Hematopoietic multipotent progenitor cell treated with erythropoietin and hydrocortisone succinate and interleukin-3 and kit ligand, for 6 days (in vitro differentiated cells): ENCODE measurements around the gene MORC3.
A peak's percentile ranks its signal among the peaks of the same experiment; 100 is the strongest.
"Not testable (repeated sequence)": the region's sequence is repeated elsewhere in the genome, so short reads cannot be mapped to it uniquely, and the experiment has no call there.

ENCODE experiments used
- DNase-seq: peaks from one replicate; pipeline ENCODE4 v3.0.0-alpha.2; 2015

MORC3 gene

GRCh38 chr21:36325373-36326010 lies 5.5 kb downstream of the MORC3 start:
- no peak for DNase-seq

DNA sequence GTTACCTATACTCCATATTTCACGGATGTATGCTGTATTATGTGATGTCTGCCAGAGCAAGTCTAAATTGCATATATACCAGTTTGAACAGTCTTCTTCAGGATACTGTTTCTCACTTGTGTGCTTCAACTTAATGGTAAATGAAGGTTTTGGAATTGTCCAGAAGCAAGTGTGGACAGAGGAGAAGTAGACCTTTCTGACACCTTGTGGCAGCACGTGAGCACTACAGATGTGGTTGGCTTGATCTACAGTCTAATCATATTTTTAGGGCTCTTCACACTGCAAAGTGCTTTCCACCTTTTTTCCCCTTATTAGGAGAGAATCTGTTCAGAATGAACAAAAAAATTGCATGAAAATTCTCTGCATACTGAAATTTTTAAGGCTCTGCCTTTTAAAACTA lies 10.9 kb downstream of the MORC3 start:
- DNase-seq, result peak; percentile 88

DNA sequence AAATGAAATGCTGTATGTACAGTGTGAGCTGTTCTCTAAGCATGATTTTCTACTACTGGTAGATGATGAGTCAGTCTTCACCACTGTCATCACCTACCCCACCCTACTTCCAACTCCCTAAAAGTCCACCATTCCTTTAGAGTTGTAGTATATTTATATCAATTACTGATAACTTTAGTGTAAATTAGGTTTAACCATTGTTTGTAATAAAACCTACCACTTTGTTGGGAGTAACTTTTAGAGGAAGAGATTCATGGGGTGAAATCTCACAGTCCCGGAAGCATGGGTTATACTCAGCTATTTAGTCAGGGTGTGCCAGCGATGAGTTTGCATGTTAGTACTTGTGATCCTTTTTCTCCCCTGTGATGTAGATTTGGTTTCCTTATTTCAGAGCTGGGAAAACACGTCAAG lies 17.1 kb downstream of the MORC3 start:
- no peak for DNase-seq

DNA sequence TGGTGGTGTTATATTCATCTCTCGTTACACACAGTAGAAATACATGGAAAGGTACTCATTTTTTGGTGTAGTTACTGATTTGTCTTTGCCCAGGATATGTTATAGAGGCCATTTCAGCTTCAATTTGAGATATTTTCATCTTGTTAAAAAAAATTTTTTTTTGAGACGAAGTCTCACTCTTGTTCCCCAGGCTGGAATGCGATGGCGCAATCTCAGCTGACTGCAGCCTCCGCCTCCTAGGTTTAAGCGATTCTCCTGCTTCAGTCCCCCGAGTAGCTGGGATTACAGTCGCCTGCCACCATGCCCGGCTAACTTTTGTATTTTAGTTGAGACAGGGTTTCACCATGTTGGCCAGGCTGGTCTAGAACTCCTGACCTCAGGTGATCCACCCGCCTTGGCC lies 19.0 kb downstream of the MORC3 start:
- DNase-seq, result no peak

- not testable (repeated sequence) for DNase-seq
Observed at GRCh38 chr21:36342581-36342980, 22.6 kb downstream of the MORC3 start.

DNA sequence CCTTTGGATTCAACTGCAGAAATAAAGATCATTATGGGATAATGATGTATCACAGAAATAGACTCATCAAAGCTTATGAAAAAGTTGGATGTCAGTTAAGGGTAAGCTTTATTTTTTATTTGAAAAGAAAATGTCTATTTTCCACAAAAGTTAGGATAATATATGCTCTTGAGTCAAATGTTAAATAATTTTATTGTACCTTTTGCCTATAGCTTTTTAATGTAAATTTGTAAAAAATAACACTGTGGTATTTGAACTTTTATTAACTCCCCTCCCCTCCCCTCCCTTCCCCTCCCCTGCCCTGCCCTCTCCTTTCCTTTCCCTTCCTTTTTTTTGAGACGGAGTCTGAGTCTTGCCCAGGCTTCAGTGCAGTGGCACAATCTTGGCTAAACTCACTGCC lies 24.9 kb downstream of the MORC3 start:
- no peak for DNase-seq

DNA sequence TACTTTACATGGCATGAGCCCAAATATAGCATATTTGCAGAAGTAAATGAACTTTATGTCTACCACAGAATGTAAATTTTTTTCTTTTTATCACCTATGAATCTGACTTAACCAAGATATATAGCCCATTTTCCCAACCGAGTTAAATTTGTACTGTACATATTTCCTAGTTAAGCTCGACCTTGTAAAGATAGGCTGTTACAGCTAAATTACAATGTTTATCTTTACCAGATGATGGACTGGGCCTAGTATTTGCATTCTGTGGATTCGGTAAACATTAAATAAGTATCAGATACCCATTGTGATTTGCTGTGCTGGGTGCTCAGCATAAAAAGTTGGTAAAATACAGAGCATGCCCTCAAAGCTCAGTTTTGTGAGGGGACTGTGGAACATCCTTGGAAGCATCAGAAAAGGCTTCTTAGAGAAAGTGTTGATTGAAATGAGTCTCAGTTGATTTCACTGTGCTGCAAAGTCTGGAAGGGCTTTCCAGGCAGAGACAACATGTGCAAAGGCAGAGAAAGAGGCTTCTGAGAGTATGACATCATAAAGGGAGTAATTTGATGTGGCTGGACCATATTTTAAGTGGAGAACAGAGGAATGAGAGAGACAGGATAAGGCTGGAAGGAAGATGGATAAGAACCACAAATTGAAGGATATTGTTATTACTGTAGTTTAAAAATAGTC lies 27.4 kb downstream of the MORC3 start:
- DNase-seq, result no peak

DNA sequence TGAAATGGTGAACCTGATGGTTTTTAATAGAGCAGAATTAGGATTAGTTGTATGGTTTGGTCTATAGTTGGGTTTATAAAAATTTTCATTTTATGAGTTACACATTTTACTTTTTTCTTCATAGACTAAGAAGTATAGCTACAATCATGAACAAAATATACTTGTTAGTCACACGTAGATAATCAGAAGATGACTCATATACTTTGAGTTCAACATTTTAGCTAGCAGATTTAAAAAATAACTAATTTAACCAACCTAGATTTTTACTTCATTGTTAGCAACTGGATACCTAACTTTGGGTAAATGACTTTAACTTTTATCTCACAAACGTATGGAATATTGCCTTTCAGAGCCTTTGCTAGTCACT lies 27.9 kb downstream of the MORC3 start:
- no peak for DNase-seq

DNA sequence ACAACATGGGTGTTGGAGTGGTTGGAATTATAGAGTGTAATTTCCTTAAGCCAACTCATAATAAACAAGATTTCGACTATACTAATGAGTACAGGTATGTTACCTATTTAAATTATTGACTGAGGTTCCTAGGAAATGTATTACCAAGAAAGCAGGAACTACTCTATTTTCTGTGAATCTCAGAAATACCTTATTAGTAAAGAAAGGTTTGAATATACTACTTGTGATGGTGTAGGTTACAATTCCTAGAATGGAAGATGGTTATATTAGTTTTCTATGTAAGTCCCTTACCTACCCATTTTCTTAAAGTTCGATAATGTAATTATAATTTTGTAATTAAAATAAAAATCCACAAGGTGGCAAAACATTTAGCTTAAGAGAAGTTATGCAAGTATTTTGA lies 29.3 kb downstream of the MORC3 start:
- no peak for DNase-seq

GRCh38 chr21:36350282-36350910 lies 30.4 kb downstream of the MORC3 start:
- no peak for DNase-seq

- DNase-seq, result no peak
Observed at GRCh38 chr21:36354918-36355680, 35.1 kb downstream of the MORC3 start.

DNA sequence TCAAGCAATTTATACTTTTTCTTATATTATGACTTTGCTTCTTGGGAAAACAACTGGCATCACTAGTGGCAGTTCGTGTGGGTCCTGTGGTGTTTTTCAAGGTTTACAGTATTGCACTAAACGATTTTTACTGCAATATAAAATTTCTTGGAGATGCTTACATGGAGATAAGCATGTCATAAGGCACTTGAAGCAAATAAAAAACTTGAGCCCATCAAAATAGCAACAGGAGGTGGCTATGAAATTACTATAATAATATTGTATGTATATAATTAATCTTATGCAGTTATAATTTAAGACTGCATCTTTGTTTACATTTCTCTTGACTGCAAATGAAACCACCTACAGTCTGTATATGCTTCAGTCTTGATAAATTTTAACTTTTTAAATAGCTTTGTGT lies 35.9 kb downstream of the MORC3 start:
- no peak for DNase-seq

DNA sequence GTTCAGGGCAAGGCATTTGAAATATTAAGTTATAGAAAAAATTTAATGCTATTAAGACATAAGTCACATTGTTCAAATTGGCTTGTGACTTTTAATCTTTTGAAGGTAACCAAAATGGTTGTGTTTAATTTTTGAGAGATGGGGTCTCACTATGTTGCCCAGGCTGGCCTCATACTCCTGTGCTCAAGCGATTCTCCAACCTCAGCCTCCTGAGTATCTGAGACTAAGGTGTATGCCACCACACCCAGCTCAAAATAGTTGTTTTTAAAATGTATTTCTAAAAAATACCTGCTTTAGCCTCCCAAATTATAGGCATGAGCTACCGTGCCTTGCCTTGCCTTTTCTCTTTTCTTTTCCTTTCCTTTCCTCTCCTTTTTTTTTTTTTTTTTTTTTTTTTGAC lies 39.2 kb downstream of the MORC3 start:
- DNase-seq, result no peak

GRCh38 chr21:36369064-36369685 lies 49.2 kb downstream of the MORC3 start:
- no peak for DNase-seq

DNA sequence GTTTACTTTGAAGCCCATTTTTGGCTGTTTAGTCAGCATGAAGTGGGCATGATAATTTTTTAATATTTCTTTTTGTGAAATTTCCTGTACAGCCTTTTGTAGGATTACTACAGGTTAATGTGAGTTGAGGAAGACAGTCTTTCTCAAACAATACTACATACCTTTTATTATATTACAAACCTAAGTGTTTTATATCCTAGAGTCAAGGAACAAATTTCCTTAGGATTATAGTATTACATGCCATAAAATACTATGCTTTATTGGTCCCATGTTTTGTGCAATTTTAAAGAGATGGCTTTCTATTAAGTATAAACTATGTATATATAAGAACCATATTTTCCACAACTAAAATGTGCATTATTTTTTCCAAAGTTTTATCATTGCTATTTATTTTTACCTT lies 56.0 kb downstream of the MORC3 start:
- no peak for DNase-seq

- DNase-seq, result no peak
Observed at GRCh38 chr21:36377391-36377842, 57.4 kb downstream of the MORC3 start.

GRCh38 chr21:36379251-36379650 lies 59.3 kb downstream of the MORC3 start:
- DNase-seq, result no peak

GRCh38 chr21:36381841-36382589 lies 62.0 kb downstream of the MORC3 start:
- DNase-seq, result peak; percentile 29

- not testable (repeated sequence) for DNase-seq
Observed at GRCh38 chr21:36382722-36383121, 62.7 kb downstream of the MORC3 start.

- no peak for DNase-seq
Observed at GRCh38 chr21:36384885-36385232, 64.9 kb downstream of the MORC3 start.

DNA sequence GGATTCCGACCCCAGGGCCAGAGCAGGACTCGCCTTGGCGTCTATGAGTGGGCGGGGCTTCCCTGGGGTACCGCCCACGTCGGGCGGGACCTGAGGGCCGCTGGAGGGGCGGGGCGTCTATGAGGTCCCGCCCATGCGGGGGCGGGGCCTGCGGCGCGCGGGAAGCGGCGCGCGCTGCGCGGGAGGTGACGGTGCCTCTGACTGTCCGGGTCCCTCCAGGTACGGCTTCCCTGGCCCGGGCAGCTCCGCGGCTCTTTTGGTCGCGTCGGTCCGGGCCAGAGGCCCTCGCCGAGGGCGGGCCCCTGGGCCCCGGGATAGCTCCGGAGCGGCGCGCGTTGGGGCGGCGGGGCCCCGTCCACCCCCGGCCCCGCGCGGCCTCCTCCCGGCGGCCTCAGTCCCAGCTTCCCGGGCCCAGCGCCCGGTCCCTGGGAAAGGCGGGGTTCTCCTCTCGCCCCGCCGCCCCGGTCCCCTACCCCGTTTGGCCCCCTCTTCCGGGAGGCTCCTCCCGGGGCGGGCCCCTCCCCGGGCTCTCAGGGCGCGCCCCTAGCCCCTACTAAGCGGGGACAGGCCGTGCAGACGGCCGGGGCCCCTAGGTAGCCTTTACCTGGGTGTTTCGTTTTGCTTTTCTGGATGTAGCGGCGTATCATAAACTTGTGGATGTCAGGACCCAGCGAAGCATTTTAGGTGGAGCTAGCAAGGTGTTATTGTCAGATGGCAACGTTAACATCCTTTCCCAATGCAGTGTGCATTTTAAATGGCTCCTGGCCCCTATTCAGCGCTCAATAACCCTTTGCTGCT lies 65.4 kb downstream of the MORC3 start, which contains the start of gene CHAF1B:
TSS of gene CHAF1B (plus strand) at position 160 of the 798 bp plus-strand sequence. CDS start 745 bp downstream, outside the sequence.
- DNase-seq, result peak; percentile 86
